Measurements from ENCODE around the gene COX18. TPM values are rescaled to one million over a fixed set of nuclear protein-coding genes. Genes with fewer than 3 reads are reported as not detected.

Gene COX18
- total RNA-seq, 1 donor from 2014 or later, result 16.8 TPM

GRCh38 chr4:73086095-73086868 lies 16.8 kb upstream of the COX18 start:
- Mint-ChIP-seq H3K4me3 (no peak overlapping the region), H3K4me1 (ENCODE audit: unreplicated experiment) (no peaks in the 10 kb centered on the region), H3K36me3 (peaks cover 20% of the 10 kb centered on the region), H3K9me3 (no peaks in the 10 kb centered on the region), H3K27ac (no peak overlapping the region), H3K27me3 (no peaks in the 10 kb centered on the region)
- TF ChIP-seq CTCF (conservative IDR thresholded peaks at IDR 0.05), result no peak
- DNase-seq (ENCODE audit: extremely low spot score, unreplicated experiment), result no peak

- Mint-ChIP-seq H3K27me3 (no peaks in the 10 kb centered on the region), H3K4me3 (no peak overlapping the region), H3K9me3 (no peaks in the 10 kb centered on the region), H3K27ac (no peak overlapping the region), H3K36me3 (peaks cover 13% of the 10 kb centered on the region), H3K4me1 (ENCODE audit: unreplicated experiment) (no peaks in the 10 kb centered on the region)
- DNase-seq (ENCODE audit: extremely low spot score, unreplicated experiment), result no peak
- TF ChIP-seq CTCF (conservative IDR thresholded peaks at IDR 0.05), result no peak
Observed at GRCh38 chr4:73080789-73081188, 11.3 kb upstream of the COX18 start.

GRCh38 chr4:73075832-73076231 lies 6.3 kb upstream of the COX18 start:
- Mint-ChIP-seq H3K36me3 (peaks cover 15% of the 10 kb centered on the region), H3K9me3 (no peaks in the 10 kb centered on the region), H3K4me3 (no peak overlapping the region), H3K4me1 (ENCODE audit: unreplicated experiment) (no peaks in the 10 kb centered on the region), H3K27me3 (no peaks in the 10 kb centered on the region), H3K27ac (no peak overlapping the region)
- no peak for DNase-seq (ENCODE audit: extremely low spot score, unreplicated experiment)
- no peak for TF ChIP-seq CTCF (conservative IDR thresholded peaks at IDR 0.05)

GRCh38 chr4:73070074-73070390 lies 516 bp upstream of the COX18 start:
- TF ChIP-seq CTCF (conservative IDR thresholded peaks at IDR 0.05), result no peak
- DNase-seq (ENCODE audit: extremely low spot score, unreplicated experiment), result no peak
- Mint-ChIP-seq H3K4me1 (ENCODE audit: unreplicated experiment) (peaks cover 9% of the 10 kb centered on the region), H3K27ac (peak overlapping the region; percentile 99), H3K27me3 (no peaks in the 10 kb centered on the region), H3K9me3 (no peaks in the 10 kb centered on the region), H3K36me3 (peaks cover 7% of the 10 kb centered on the region), H3K4me3 (peak overlapping the region; percentile 96)

- Mint-ChIP-seq H3K27me3 (no peaks in the 10 kb centered on the region), H3K9me3 (no peaks in the 10 kb centered on the region), H3K36me3 (peaks cover 13% of the 10 kb centered on the region), H3K4me1 (ENCODE audit: unreplicated experiment) (peaks cover 9% of the 10 kb centered on the region), H3K4me3 (peak overlapping the region; percentile 96), H3K27ac (peak overlapping the region; percentile 99)
- DNase-seq (ENCODE audit: extremely low spot score, unreplicated experiment), result no peak
- peak; percentile 22 for TF ChIP-seq CTCF (conservative IDR thresholded peaks at IDR 0.05)
Observed at GRCh38 chr4:73068491-73069337, 802 bp downstream of the COX18 start.
